Keratinocyte (primary cell): Measurements from ENCODE around the gene SEMA7A. TPM values are rescaled to one million over a fixed set of nuclear protein-coding genes. Genes with fewer than 3 reads are reported as not detected.

Experiments used
- DNase-seq: peaks from one replicate; pipeline ENCODE4 v3.0.0-alpha.2; 2011; ENCODE audit warnings: low read depth, missing footprints, low spot score
- FAIRE-seq: peaks from 2 replicates; lab custom pipeline; 2011; peaks lifted over from hg19 to GRCh38; lab: Jason Lieb, UNC
- H2AFZ ChIP-seq: 2 replicates; pipeline ENCODE4 v1.6.0; 2012; ENCODE audit warnings: low read length, control low read depth, inconsistent platforms; ENCODE audit not compliant: control insufficient read depth
- H3K27ac ChIP-seq: 2 replicates; pipeline ENCODE4 v1.5.1; 2011; ENCODE audit warnings: low read length; ENCODE audit not compliant: control insufficient read depth, insufficient read depth
- H3K27me3 ChIP-seq: 3 replicates; pipeline ENCODE4 v1.6.0; 2011; ENCODE audit warnings: low read length; ENCODE audit not compliant: control insufficient read depth, insufficient read depth; ENCODE audit errors: extremely low read depth
- H3K36me3 ChIP-seq, 2 experiments: 2 replicates in 1 of 2; 3 replicates in 1 of 2; pipeline ENCODE4 v1.5.1; 2011; ENCODE audit warnings: low read length in 2 of 2, mild to moderate bottlenecking in 1 of 2; ENCODE audit not compliant: control insufficient read depth in 2 of 2, insufficient read depth in 2 of 2; ENCODE audit errors: extremely low read depth in 1 of 2
- H3K4me1 ChIP-seq: 3 replicates; pipeline ENCODE4 v1.5.1; 2011; ENCODE audit warnings: low read length; ENCODE audit not compliant: control insufficient read depth, insufficient read depth; ENCODE audit errors: extremely low read depth
- H3K4me2 ChIP-seq: 3 replicates; pipeline ENCODE4 v1.6.0; 2011; ENCODE audit warnings: low read depth, low read length; ENCODE audit not compliant: control insufficient read depth, insufficient read depth; ENCODE audit errors: extremely low read depth
- H3K4me3 ChIP-seq, 3 experiments: fragments of 200-600 bp in 1 of 3; sonication (generic) in 1 of 3; 2 replicates in 2 of 3; 3 replicates in 1 of 3; pipeline ENCODE4 v1.5.1; 2011 to 2016; ENCODE audit warnings: low read length in 3 of 3, mild to moderate bottlenecking in 3 of 3, control low read depth in 2 of 3, inconsistent platforms in 1 of 3, low read depth in 1 of 3, mixed read lengths in 1 of 3, mixed run types in 1 of 3, moderate library complexity in 1 of 3; ENCODE audit not compliant: control insufficient read depth in 2 of 3, insufficient read depth in 2 of 3; ENCODE audit errors: extremely low read depth in 1 of 3
- H3K79me2 ChIP-seq: 2 replicates; pipeline ENCODE4 v1.6.0; 2012; ENCODE audit warnings: low read length; ENCODE audit not compliant: control insufficient read depth, insufficient read depth
- H3K9ac ChIP-seq: 3 replicates; pipeline ENCODE4 v1.6.0; 2011; ENCODE audit warnings: low read length; ENCODE audit not compliant: control insufficient read depth, insufficient read depth; ENCODE audit errors: extremely low read depth
- H3K9me1 ChIP-seq: 3 replicates; pipeline ENCODE4 v1.6.0; 2011; ENCODE audit warnings: low read length; ENCODE audit not compliant: control insufficient read depth, insufficient read depth; ENCODE audit errors: extremely low read depth
- H3K9me3 ChIP-seq: 2 replicates; pipeline ENCODE4 v1.5.1; 2012; ENCODE audit warnings: low read depth, low read length; ENCODE audit not compliant: control insufficient read depth
- H4K20me1 ChIP-seq: 3 replicates; pipeline ENCODE4 v1.6.0; 2011; ENCODE audit warnings: low read length; ENCODE audit not compliant: control insufficient read depth, insufficient read depth; ENCODE audit errors: extremely low read depth
- CTCF ChIP-seq, 3 experiments: IDR thresholded peaks in 1 of 3; conservative IDR thresholded peaks in 1 of 3; optimal IDR thresholded peaks in 1 of 3; 2 replicates in 2 of 3; 3 replicates in 1 of 3; pipeline versions ENCODE3 to v1.5.1; 2011; ENCODE audit warnings: low read length in 3 of 3, mild to moderate bottlenecking in 3 of 3, moderate library complexity in 2 of 3, control low read depth in 1 of 3, inconsistent platforms in 1 of 3; ENCODE audit not compliant: insufficient read depth in 2 of 3; ENCODE audit errors: extremely low read depth in 1 of 3
- EZH2 ChIP-seq: IDR thresholded peaks from one replicate; pipeline ENCODE4 v1.6.1; 2012; ENCODE audit warnings: inconsistent platforms, mild to moderate bottlenecking, low read length, moderate library complexity
- dilution Hi-C: fragments of 300-500 bp; cut with MboI; formaldehyde crosslinking; loops from one replicate; pipeline ENCODE4 v1.7.0; 2020; ENCODE audit warnings: low sequenced_read_pairs; ENCODE audit not compliant: extremely low pct_ligation_motif_present
- polyA plus RNA-seq, 5 experiments: library from polyadenylated mRNA; depleted of rRNA in 3 of 5; stranded (reverse) in 3 of 5; stranded (forward) in 1 of 5; unstranded in 1 of 5; fragments of >200 nt; gene quantifications; 1 replicate in 1 of 5; 2 replicates in 3 of 5; 3 replicates in 1 of 5; pipeline versions ENCODE4 v1.2.1 to v1.2.3, GENCODE V29; 2011 to 2012; ENCODE audit warnings: missing spikeins in 2 of 5, low read depth in 1 of 5, low replicate concordance in 1 of 5

Gene SEMA7A
- polyA plus RNA-seq, 1 donor (not counting 4 experiments of a cell fraction or from before 2014, with no cell fraction given) = 8.0 TPM

GRCh38 chr15:74427607-74428441 is 5.9 kb downstream of the SEMA7A start:
- DNase-seq (no peak), FAIRE-seq (no peak)
- dilution Hi-C loops = no loop called here
- Histone ChIP-seq H3K4me3 (no peak overlapping the region), H3K27ac (no peak overlapping the region), H3K36me3 (peaks cover 3 to 32% of the 10 kb centered on the region in 2 experiments), H3K9me3 (no peaks in the 10 kb centered on the region), H3K9ac (no peak overlapping the region), H3K9me1 (peaks cover 13% of the 10 kb centered on the region), H3K27me3 (no peaks in the 10 kb centered on the region), H3K4me2 (no peak overlapping the region), H3K4me1 (peaks cover 61% of the 10 kb centered on the region), H2AFZ (no peak overlapping the region), H3K79me2 (peaks cover 99% of the 10 kb centered on the region), H4K20me1 (peaks cover 22% of the 10 kb centered on the region)
- no peak for TF ChIP-seq EZH2
- no peak for TF ChIP-seq CTCF (optimal IDR thresholded peaks at IDR 0.05 in 1 of 3, IDR thresholded peaks at IDR 0.05 in 1 of 3, conservative IDR thresholded peaks at IDR 0.05 in 1 of 3; ENCODE audit: extremely low read depth in 1 of 3, insufficient read depth in 2 of 3, low read length in 3 of 3)

- Histone ChIP-seq H2AFZ (no peak overlapping the region), H3K9ac (no peak overlapping the region), H3K4me1 (peaks cover 62% of the 10 kb centered on the region), H3K9me1 (peaks cover 16% of the 10 kb centered on the region), H3K79me2 (peaks cover 99% of the 10 kb centered on the region), H3K27me3 (no peaks in the 10 kb centered on the region), H3K4me3 (no peak overlapping the region), H3K4me2 (no peak overlapping the region), H3K9me3 (no peaks in the 10 kb centered on the region), H3K36me3 (peaks cover 3 to 32% of the 10 kb centered on the region in 2 experiments), H4K20me1 (peaks cover 22% of the 10 kb centered on the region), H3K27ac (no peak overlapping the region)
- DNase-seq (no peak), FAIRE-seq (no peak)
- TF ChIP-seq EZH2 = no peak
- TF ChIP-seq CTCF (optimal IDR thresholded peaks at IDR 0.05 in 1 of 3, IDR thresholded peaks at IDR 0.05 in 1 of 3, conservative IDR thresholded peaks at IDR 0.05 in 1 of 3; ENCODE audit: extremely low read depth in 1 of 3, insufficient read depth in 2 of 3, low read length in 3 of 3) = no peak
- dilution Hi-C loops = no loop called here
These were observed 7.1 kb downstream of the SEMA7A start for GRCh38 chr15:74426404-74427281.
